OCI-LY3 (cell line): ENCODE data around the gene MYH7.

Source experiments
- EZH2phosphoT487 ChIP-seq: fragments of 200-600 bp; shearing (Covaris generic); IDR thresholded peaks from 2 replicates; pipeline ENCODE4 v1.6.1; 2018; ENCODE audit warnings: antibody characterized with exemption, mixed run types, low read depth
- TF ChIP-seq, protein P1 (sequence below): fragments of 200-600, 300-600 bp; sonication (generic); IDR thresholded peaks from 2 replicates; pipeline ENCODE4 v1.5.1; 2014; ENCODE audit warnings: antibody characterized with exemption, low read length, low read depth

- TF ChIP-seq, protein P1, sequence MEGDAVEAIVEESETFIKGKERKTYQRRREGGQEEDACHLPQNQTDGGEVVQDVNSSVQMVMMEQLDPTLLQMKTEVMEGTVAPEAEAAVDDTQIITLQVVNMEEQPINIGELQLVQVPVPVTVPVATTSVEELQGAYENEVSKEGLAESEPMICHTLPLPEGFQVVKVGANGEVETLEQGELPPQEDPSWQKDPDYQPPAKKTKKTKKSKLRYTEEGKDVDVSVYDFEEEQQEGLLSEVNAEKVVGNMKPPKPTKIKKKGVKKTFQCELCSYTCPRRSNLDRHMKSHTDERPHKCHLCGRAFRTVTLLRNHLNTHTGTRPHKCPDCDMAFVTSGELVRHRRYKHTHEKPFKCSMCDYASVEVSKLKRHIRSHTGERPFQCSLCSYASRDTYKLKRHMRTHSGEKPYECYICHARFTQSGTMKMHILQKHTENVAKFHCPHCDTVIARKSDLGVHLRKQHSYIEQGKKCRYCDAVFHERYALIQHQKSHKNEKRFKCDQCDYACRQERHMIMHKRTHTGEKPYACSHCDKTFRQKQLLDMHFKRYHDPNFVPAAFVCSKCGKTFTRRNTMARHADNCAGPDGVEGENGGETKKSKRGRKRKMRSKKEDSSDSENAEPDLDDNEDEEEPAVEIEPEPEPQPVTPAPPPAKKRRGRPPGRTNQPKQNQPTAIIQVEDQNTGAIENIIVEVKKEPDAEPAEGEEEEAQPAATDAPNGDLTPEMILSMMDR: no peak
- no peak for TF ChIP-seq EZH2phosphoT487
These were observed 21.2 kb downstream of the MYH7 start for GRCh38 chr14:23414254-23414653.
